GM10248 (cell line): ENCODE data around the gene CLIC4.
"Not testable (repeated sequence)": the region's sequence is repeated elsewhere in the genome, so short reads cannot be mapped to it uniquely, and the experiment has no call there.

ENCODE experiments used
- CTCF ChIA-PET: fragments of 300-600 bp; sonication (Branson Sonifier 250); formaldehyde crosslinking; extraction: SDS; loops from one replicate; lab custom pipeline; 2021; ENCODE audit warnings: antibody characterized with exemption; lab: Yijun Ruan, JAX
- POLR2A ChIA-PET: fragments of 350-650 bp; sonication (Branson Sonifier 250); formaldehyde crosslinking; extraction: SDS; loops from one replicate; lab custom pipeline; 2020; ENCODE audit warnings: antibody characterized with exemption; lab: Yijun Ruan, JAX
- DNase-seq: peaks from one replicate; pipeline ENCODE4 v3.0.0; 2012; ENCODE audit errors: extremely low spot score
- CTCF ChIP-seq: IDR thresholded peaks from 2 replicates; pipeline ENCODE4 v1.5.1; 2012; ENCODE audit warnings: mild to moderate bottlenecking, low read depth; ENCODE audit errors: extremely low read depth, missing control alignments, control extremely low read depth

Gene CLIC4

GRCh38 chr1:24775916-24776315 lies 30.7 kb downstream of the CLIC4 start:
- no peak for TF ChIP-seq CTCF
- no peak for DNase-seq
- ChIA-PET CTCF (interaction anchor here (1.0 to 1.1 kb wide), 2 partner anchors 17 to 47 kb away, joined by 3 read pairs; no protein-coding TSS in a partner anchor), POLR2A (no interaction called here)

- ChIA-PET CTCF (interaction anchor here (1.0 kb wide), 1 partner anchor 18 kb away, joined by 3 read pairs; no protein-coding TSS in a partner anchor), POLR2A (no interaction called here)
- TF ChIP-seq CTCF: no peak
- no peak for DNase-seq
These were observed 31.6 kb downstream of the CLIC4 start for GRCh38 chr1:24776821-24777220.

GRCh38 chr1:24778141-24778540 lies 32.9 kb downstream of the CLIC4 start:
- ChIA-PET CTCF (interaction anchor here (0.7 to 1.4 kb wide), 5 partner anchors 10 to 61 kb away, joined by 3 read pairs; no protein-coding TSS in a partner anchor), POLR2A (no interaction called here)
- TF ChIP-seq CTCF: no peak

GRCh38 chr1:24779199-24779598 lies 34.0 kb downstream of the CLIC4 start:
- DNase-seq, POLR2A ChIA-PET: not testable (repeated sequence)
- CTCF ChIA-PET: interaction anchor here (1.6 kb wide), 1 partner anchor 91 kb away, joined by 4 read pairs; no protein-coding TSS in a partner anchor

More at GRCh38 chr1:24778141-24778540, 32.9 kb downstream of the CLIC4 start:
- no peak for DNase-seq

GRCh38 chr1:24779689-24780464 lies 34.6 kb downstream of the CLIC4 start:
- ChIA-PET POLR2A (no interaction called here), CTCF (interaction anchor here (0.6 to 1.6 kb wide), 3 partner anchors 31 to 92 kb away, joined by 3 to 4 read pairs (median 3); no protein-coding TSS in a partner anchor)
- DNase-seq: no peak
- no peak for TF ChIP-seq CTCF

GRCh38 chr1:24780626-24781025 lies 35.4 kb downstream of the CLIC4 start:
- DNase-seq, POLR2A ChIA-PET: not testable (repeated sequence)
- CTCF ChIA-PET: interaction anchor here (0.6 to 1.6 kb wide), 3 partner anchors 30 to 92 kb away, joined by 3 to 4 read pairs (median 3); no protein-coding TSS in a partner anchor

GRCh38 chr1:24782689-24783088 lies 37.4 kb downstream of the CLIC4 start:
- no peak for DNase-seq
- ChIA-PET POLR2A (no interaction called here), CTCF (interaction anchor here (1.3 kb wide), 1 partner anchor 48 kb away, joined by 3 read pairs; no protein-coding TSS in a partner anchor)
- no peak for TF ChIP-seq CTCF
